Measurements from ENCODE around the gene GPSM3.
"Not testable (repeated sequence)": the region's sequence is repeated elsewhere in the genome, so short reads cannot be mapped to it uniquely, and the experiment has no call there.

Gene GPSM3

GRCh38 chr6:32200711-32201475, 8.4 kb upstream of the GPSM3 start:
- no peak for DNase-seq

- no peak for DNase-seq
Observed at GRCh38 chr6:32198866-32199265, 6.4 kb upstream of the GPSM3 start.

- DNase-seq: no peak
Observed at GRCh38 chr6:32198345-32198696, 5.9 kb upstream of the GPSM3 start.

GRCh38 chr6:32196682-32197616, 4.5 kb upstream of the GPSM3 start:
- DNase-seq: no peak

GRCh38 chr6:32195902-32196681, 3.6 kb upstream of the GPSM3 start:
- DNase-seq: peak; percentile 81

GRCh38 chr6:32195652-32195901, 3.1 kb upstream of the GPSM3 start:
- DNase-seq: peak; percentile 100

- DNase-seq: no peak
Observed at GRCh38 chr6:32194825-32195651, 2.6 kb upstream of the GPSM3 start.

GRCh38 chr6:32194388-32194787, 1.9 kb upstream of the GPSM3 start:
- no peak for DNase-seq

GRCh38 chr6:32193096-32193495, 653 bp upstream of the GPSM3 start:
- not testable (repeated sequence) for DNase-seq

GRCh38 chr6:32191696-32192607, 491 bp downstream of the GPSM3 start:
- no peak for DNase-seq

GRCh38 chr6:32190911-32191677, 1.3 kb downstream of the GPSM3 start:
- DNase-seq: no peak

- peak; percentile 57 for DNase-seq
Observed at GRCh38 chr6:32190054-32190851, 2.2 kb downstream of the GPSM3 start, which contains the start of gene PBX2. Gene PBX2, minus strand, starts transcription at chr6:32190202. Its CDS starts 287 bp downstream, at chr6:32189915.

- DNase-seq: no peak
Observed at GRCh38 chr6:32189742-32190053, 2.7 kb downstream of the GPSM3 start.

- DNase-seq: no peak
Observed at GRCh38 chr6:32189069-32189741, 3.2 kb downstream of the GPSM3 start.

GRCh38 chr6:32188381-32189068, 3.9 kb downstream of the GPSM3 start:
- no peak for DNase-seq

GRCh38 chr6:32187725-32188380, 4.6 kb downstream of the GPSM3 start:
- not testable (repeated sequence) for DNase-seq

- DNase-seq: no peak
Observed at GRCh38 chr6:32187009-32187709, 5.3 kb downstream of the GPSM3 start.
